Natural killer cell (primary cell): ENCODE measurements around the gene SMARCB1. TPM values are rescaled to one million over a fixed set of nuclear protein-coding genes. Genes with fewer than 3 reads are reported as not detected.

Experiments
- ATAC-seq, 3 donors: fragments of 150-1000 bp in 2 of 3; fragments of 200-7000 bp in 1 of 3; cut with Tn5 transposase; 1 replicate in 1 of 3; 2 replicates in 2 of 3; pipeline ENCODE4 v1.10.0; 2021; ENCODE audit warnings: mild to moderate bottlenecking in 2 of 3, moderate library complexity in 2 of 3
- DNase-seq, 2 donors: peaks; one replicate each; pipeline versions ENCODE4 v3.0.0 to v3.0.0-alpha.2; 2013 to 2021; ENCODE audit warnings: mixed read lengths in 1 of 2
- H3K27ac ChIP-seq: one replicate; pipeline ENCODE4 v1.5.1; 2013; ENCODE audit warnings: mild to moderate bottlenecking, low read length
- H3K27me3 ChIP-seq: one replicate; pipeline ENCODE4 v1.6.1; 2013; ENCODE audit warnings: low read length; ENCODE audit not compliant: control insufficient read depth, insufficient read depth
- H3K36me3 ChIP-seq: one replicate; pipeline ENCODE4 v1.6.1; 2013; ENCODE audit warnings: low read length; ENCODE audit not compliant: control insufficient read depth, insufficient read depth
- H3K4me1 ChIP-seq: one replicate; pipeline ENCODE4 v1.6.1; 2013; ENCODE audit warnings: low read length; ENCODE audit not compliant: control insufficient read depth, insufficient read depth
- H3K4me3 ChIP-seq: one replicate; pipeline ENCODE4 v1.5.1; 2013; ENCODE audit warnings: low read length
- H3K9me3 ChIP-seq: one replicate; pipeline ENCODE4 v1.6.1; 2013; ENCODE audit warnings: low read length; ENCODE audit not compliant: control insufficient read depth, insufficient read depth
- H3K27ac Mint-ChIP-seq, 2 donors: one replicate each; pipeline ENCODE4 v1.8.0; 2022; ENCODE audit warnings: mild to moderate bottlenecking in 2 of 2, mixed read lengths in 2 of 2, moderate library complexity in 1 of 2
- H3K27me3 Mint-ChIP-seq, 2 donors: one replicate each; pipeline ENCODE4 v1.8.0; 2022; ENCODE audit warnings: low read depth in 2 of 2, mixed read lengths in 2 of 2
- H3K36me3 Mint-ChIP-seq: one replicate; pipeline ENCODE4 v1.8.0; 2022; ENCODE audit warnings: mixed read lengths
- H3K4me1 Mint-ChIP-seq, 2 donors: one replicate each; pipeline ENCODE4 v1.8.0; 2022; ENCODE audit warnings: mixed read lengths in 2 of 2
- H3K4me3 Mint-ChIP-seq: one replicate; pipeline ENCODE4 v1.8.0; 2022; ENCODE audit warnings: mild to moderate bottlenecking, moderate library complexity, mixed read lengths
- H3K9me3 Mint-ChIP-seq, 2 donors: one replicate each; pipeline ENCODE4 v1.8.0; 2022; ENCODE audit warnings: mixed read lengths in 2 of 2
- WGBS: methylation state at CpG from one replicate; pipeline ENCODE4 v1.1.7; 2013; ENCODE audit warnings: missing lambda C conversion rate; ENCODE audit not compliant: insufficient coverage; 5-methylcytosine and 5-hydroxymethylcytosine counted together
- intact Hi-C: fragments of 100-400 bp; cut with micrococcal nuclease; formaldehyde crosslinking; loops from one replicate; pipeline ENCODE4 v1.14.2; 2022
- total RNA-seq, 4 donors: library from RNA; stranded (reverse); fragments of 120-200 nt in 1 of 4; gene quantifications; one replicate each; pipeline versions ENCODE4 v1.2.3 to v1.2.4, GENCODE V29; 2013 to 2022
- TF ChIP-seq, protein P1 (sequence below): fragments of 200-600 bp; IDR thresholded peaks from one replicate; pipeline ENCODE4 v1.8.0; 2022; ENCODE audit warnings: antibody characterized with exemption

SMARCB1 gene
- total RNA-seq, 3 donors from 2014 or later (not counting 1 experiment from before 2014, with no cell fraction given) = 56.3 to 76.9 (median 69.8) TPM

DNA sequence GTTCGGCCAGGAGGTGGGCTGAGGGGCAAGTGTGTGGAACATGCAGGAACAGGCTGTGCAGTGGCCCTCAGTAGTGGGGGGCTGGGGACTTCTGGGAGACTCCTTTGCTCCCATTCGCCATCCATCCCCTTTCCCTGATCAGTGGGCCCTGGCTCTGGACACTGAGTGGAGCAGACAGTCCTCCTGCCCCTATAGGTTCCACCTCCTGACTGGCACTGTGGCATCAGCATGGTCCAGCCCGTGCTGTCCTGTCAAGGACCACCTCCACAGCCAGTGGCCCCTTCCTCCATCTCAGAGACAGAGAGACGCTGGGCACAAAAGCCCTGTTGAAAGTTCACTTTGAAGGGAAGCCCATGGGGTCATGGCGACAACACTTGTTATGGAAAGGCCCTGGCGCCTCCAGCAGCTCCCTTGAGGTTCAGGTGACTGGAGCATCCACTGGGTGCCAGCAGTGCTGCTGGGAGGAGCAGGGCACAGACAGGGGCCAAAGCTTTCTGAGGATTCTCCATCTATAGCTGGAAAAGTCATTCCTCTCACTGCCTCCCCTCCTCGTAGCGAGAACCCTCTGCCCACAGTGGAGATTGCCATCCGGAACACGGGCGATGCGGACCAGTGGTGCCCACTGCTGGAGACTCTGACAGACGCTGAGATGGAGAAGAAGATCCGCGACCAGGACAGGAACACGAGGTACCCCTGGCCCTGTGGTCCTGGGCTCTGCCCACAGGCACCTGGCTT is 46.4 kb downstream of the SMARCB1 start:
- peaks cover 15 to 18% of the 10 kb centered on the region in 2 donors for H3K4me1 Mint-ChIP-seq
- intact Hi-C loops = no loop called here

GRCh38 chr22:23833911-23834317 is 47.1 kb downstream of the SMARCB1 start:
- no peaks in the 10 kb centered on the region for H3K9me3 ChIP-seq
- H3K4me1 ChIP-seq = peaks cover 17% of the 10 kb centered on the region
- H3K27me3 Mint-ChIP-seq = no peaks in the 10 kb centered on the region
- 94% methylated on average over 11 of the region's 13 CpGs for WGBS
- ATAC-seq (no peak), DNase-seq (no peak)
- peaks cover 18 to 23% of the 10 kb centered on the region in 2 donors for H3K4me1 Mint-ChIP-seq
- no peaks in the 10 kb centered on the region for H3K27me3 ChIP-seq
- TF ChIP-seq, protein P1, sequence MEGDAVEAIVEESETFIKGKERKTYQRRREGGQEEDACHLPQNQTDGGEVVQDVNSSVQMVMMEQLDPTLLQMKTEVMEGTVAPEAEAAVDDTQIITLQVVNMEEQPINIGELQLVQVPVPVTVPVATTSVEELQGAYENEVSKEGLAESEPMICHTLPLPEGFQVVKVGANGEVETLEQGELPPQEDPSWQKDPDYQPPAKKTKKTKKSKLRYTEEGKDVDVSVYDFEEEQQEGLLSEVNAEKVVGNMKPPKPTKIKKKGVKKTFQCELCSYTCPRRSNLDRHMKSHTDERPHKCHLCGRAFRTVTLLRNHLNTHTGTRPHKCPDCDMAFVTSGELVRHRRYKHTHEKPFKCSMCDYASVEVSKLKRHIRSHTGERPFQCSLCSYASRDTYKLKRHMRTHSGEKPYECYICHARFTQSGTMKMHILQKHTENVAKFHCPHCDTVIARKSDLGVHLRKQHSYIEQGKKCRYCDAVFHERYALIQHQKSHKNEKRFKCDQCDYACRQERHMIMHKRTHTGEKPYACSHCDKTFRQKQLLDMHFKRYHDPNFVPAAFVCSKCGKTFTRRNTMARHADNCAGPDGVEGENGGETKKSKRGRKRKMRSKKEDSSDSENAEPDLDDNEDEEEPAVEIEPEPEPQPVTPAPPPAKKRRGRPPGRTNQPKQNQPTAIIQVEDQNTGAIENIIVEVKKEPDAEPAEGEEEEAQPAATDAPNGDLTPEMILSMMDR = no peak
- no peak overlapping the region for H3K27ac ChIP-seq
- H3K27ac Mint-ChIP-seq = no peak overlapping the region
- peaks cover 46% of the 10 kb centered on the region for H3K36me3 ChIP-seq
- no peak overlapping the region for H3K4me3 ChIP-seq
- H3K4me3 Mint-ChIP-seq = no peak overlapping the region
- intact Hi-C loops = no loop called here
- no peaks in the 10 kb centered on the region for H3K9me3 Mint-ChIP-seq
- H3K36me3 Mint-ChIP-seq = no peaks in the 10 kb centered on the region

More for the DNA sequence above, 46.4 kb downstream of the SMARCB1 start:
- 95% methylated on average over 16 of the region's 16 CpGs for WGBS
- no peak overlapping the region for H3K27ac Mint-ChIP-seq
- Histone ChIP-seq H3K4me1 (peaks cover 10% of the 10 kb centered on the region), H3K4me3 (no peak overlapping the region), H3K27me3 (no peaks in the 10 kb centered on the region), H3K36me3 (peaks cover 52% of the 10 kb centered on the region), H3K9me3 (no peaks in the 10 kb centered on the region), H3K27ac (no peak overlapping the region)
- ATAC-seq (no peak), DNase-seq (no peak)
- H3K4me3 Mint-ChIP-seq = no peak overlapping the region
- H3K27me3 Mint-ChIP-seq = no peaks in the 10 kb centered on the region
- TF ChIP-seq, protein P1 = no peak
- no peaks in the 10 kb centered on the region for H3K36me3 Mint-ChIP-seq
- H3K9me3 Mint-ChIP-seq = no peaks in the 10 kb centered on the region

GRCh38 chr22:23834406-23834792 is 47.6 kb downstream of the SMARCB1 start:
- no peak for DNase-seq
- 79% methylated on average over 3 of the region's 3 CpGs for WGBS
- H3K27me3 Mint-ChIP-seq = no peaks in the 10 kb centered on the region
- peaks cover 22% of the 10 kb centered on the region for H3K4me1 ChIP-seq
- no peak overlapping the region for H3K27ac ChIP-seq
- no peak overlapping the region for H3K4me3 ChIP-seq
- no peaks in the 10 kb centered on the region for H3K36me3 Mint-ChIP-seq
- TF ChIP-seq, protein P1 = no peak
- no peak overlapping the region for H3K4me3 Mint-ChIP-seq
- H3K27ac Mint-ChIP-seq = no peak overlapping the region
- no peaks in the 10 kb centered on the region for H3K27me3 ChIP-seq
- no peaks in the 10 kb centered on the region for H3K9me3 ChIP-seq
- peaks cover 46% of the 10 kb centered on the region for H3K36me3 ChIP-seq
- no peak for ATAC-seq
- peaks cover 18 to 24% of the 10 kb centered on the region in 2 donors for H3K4me1 Mint-ChIP-seq
- intact Hi-C loops = no loop called here
- H3K9me3 Mint-ChIP-seq = no peaks in the 10 kb centered on the region
